AG04449 (cell line): ENCODE data around the gene PLD1.
A peak's percentile ranks its signal among the peaks of the same experiment; 100 is the strongest.

Source experiments
- CTCF ChIA-PET: fragments of 350-600 bp; formaldehyde crosslinking; extraction: SDS; loops from one replicate; lab custom pipeline; 2021; ENCODE audit warnings: antibody characterized with exemption; lab: Yijun Ruan, JAX
- POLR2A ChIA-PET: fragments of 400-600, 350-600 bp; formaldehyde crosslinking; extraction: SDS; loops from one replicate; lab custom pipeline; 2020; ENCODE audit warnings: antibody characterized with exemption, inconsistent platforms; lab: Yijun Ruan, JAX
- DNase-seq: peaks from one replicate; pipeline ENCODE4 v3.0.0-alpha.2; 2010; ENCODE audit warnings: low read depth, low spot score
- H3K4me3 ChIP-seq: 2 replicates; pipeline ENCODE4 v1.5.1; 2011; ENCODE audit warnings: low read depth, mild to moderate bottlenecking, control low read depth, low read length
- CTCF ChIP-seq: IDR thresholded peaks from one replicate; pipeline ENCODE4 v1.5.1; 2011; ENCODE audit warnings: mild to moderate bottlenecking, moderate library complexity, low read length, control low read depth, inconsistent platforms; ENCODE audit not compliant: insufficient read depth; ENCODE audit errors: missing control alignments

PLD1 gene

GRCh38 chr3:171652932-171653331 is 157.4 kb downstream of the PLD1 start:
- ChIA-PET POLR2A (no interaction called here), CTCF (interaction anchor here (1.9 to 12.9 kb wide), 2 partner anchors 8 to 120 kb away, joined by 10 to 115 read pairs; no protein-coding TSS in a partner anchor)
- TF ChIP-seq CTCF: no peak

DNA sequence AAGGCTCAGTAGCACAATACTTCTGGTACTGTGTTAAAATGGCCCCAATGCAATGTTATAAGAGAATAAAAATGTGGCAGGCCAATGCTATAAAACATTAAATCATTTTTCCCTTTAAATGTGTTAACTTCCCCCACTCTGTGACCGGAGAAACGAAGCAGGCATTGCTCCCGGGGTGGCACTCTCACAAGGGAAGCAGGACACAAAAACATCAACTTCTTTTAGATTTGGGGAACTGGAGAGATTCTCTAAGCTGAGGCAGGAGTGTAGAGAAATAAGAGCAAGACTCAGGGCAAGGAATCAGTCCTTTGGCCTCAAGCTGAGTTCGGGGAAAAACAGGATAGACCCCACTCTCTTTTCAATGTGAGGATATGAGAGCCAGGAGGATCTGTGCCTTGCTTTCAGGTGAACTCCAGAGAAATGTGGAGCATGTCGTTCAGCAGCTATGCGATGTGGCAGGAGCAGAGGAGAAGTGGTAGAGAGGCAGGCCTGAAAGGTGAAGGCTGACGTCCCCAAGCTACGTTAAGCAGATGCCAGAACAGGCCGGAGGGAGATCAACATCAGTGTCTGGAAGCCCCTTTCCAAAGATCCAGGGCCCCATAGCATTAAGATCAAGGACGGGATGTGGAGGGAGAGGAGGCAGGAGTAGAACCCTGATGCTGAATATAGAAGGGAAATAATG is 160.2 kb downstream of the PLD1 start:
- ChIA-PET POLR2A (no interaction called here), CTCF (interaction anchor here (1.1 to 12.9 kb wide), 7 partner anchors 9 to 827 kb away, joined by 3 to 115 read pairs (median 10); no protein-coding TSS in a partner anchor)
- H3K4me3 ChIP-seq: no peak overlapping the region
- DNase-seq: no peak
- TF ChIP-seq CTCF: no peak

More at GRCh38 chr3:171652932-171653331, 157.4 kb downstream of the PLD1 start:
- DNase-seq: no peak
- no peak overlapping the region for H3K4me3 ChIP-seq

GRCh38 chr3:171649267-171649666 is 161.0 kb downstream of the PLD1 start:
- no peak for TF ChIP-seq CTCF
- DNase-seq: no peak
- ChIA-PET POLR2A (interaction anchor here (0.7 kb wide), 1 partner anchor 146 kb away, joined by 3 read pairs; no protein-coding TSS in a partner anchor), CTCF (interaction anchor here (1.8 to 12.9 kb wide), 6 partner anchors 9 to 184 kb away, joined by 7 to 115 read pairs (median 12); no protein-coding TSS in a partner anchor)
- no peak overlapping the region for H3K4me3 ChIP-seq

DNA sequence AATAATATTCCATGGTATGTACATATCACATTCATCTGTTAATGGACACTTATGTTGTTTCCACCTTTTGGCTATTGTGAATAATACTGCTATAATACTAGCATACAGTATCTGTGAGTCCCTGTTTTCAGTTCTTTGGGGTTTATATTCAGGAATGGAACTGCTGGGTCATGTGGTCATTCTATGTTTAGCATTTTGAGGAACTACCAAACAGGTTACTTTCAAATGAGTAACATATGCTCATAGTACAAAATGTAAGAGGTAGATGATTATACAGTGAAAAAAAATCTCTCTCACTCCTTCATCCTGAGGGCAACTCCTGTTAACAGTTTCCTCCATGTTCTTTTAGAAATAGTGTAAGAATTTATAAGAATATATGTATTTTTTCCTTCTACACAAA is 162.2 kb downstream of the PLD1 start:
- ChIA-PET CTCF (interaction anchor here (4.7 to 12.9 kb wide), 2 partner anchors 10 to 125 kb away, joined by 54 to 115 read pairs; no protein-coding TSS in a partner anchor), POLR2A (no interaction called here)
- no peak overlapping the region for H3K4me3 ChIP-seq
- no peak for DNase-seq
- TF ChIP-seq CTCF: no peak

- TF ChIP-seq CTCF: peak; percentile 37
- ChIA-PET POLR2A (interaction anchor here (0.6 kb wide), 1 partner anchor 225 kb away, joined by 5 read pairs; no protein-coding TSS in a partner anchor), CTCF (interaction anchor here (0.8 to 4.8 kb wide), 27 partner anchors 7 to 1026 kb away, joined by 3 to 173 read pairs (median 4); partner anchors contain the start of gene PLD1)
- peak; percentile 46 for DNase-seq
- no peak overlapping the region for H3K4me3 ChIP-seq
These were observed 163.7 kb downstream of the PLD1 start for GRCh38 chr3:171646357-171647133.

DNA sequence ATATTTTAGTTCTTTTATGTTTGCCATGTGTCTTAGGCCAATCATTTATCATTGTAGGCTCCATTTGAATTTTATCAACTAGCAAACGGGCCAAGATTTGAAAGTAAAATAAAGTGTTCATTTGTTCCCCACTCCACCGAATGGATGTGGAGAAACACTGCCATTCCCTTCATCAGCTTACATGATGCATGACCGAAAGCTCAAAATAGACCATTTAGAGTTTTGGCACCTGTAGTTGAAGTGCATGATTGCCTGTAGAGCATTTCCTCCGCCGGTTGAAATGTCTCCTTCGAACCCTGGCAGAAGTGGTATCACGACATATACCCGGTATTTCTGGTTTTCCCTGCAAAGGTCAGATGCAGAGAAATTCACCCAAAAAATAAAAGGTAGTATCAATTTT is 165.6 kb downstream of the PLD1 start:
- POLR2A ChIA-PET: no interaction called here

More for the DNA sequence above, 165.6 kb downstream of the PLD1 start:
- H3K4me3 ChIP-seq: no peak overlapping the region
- no peak for DNase-seq
- CTCF ChIA-PET: interaction anchor here (0.9 to 4.8 kb wide), 14 partner anchors 9 to 833 kb away, joined by 3 to 173 read pairs (median 7); partner anchors contain the start of gene PLD1
- TF ChIP-seq CTCF: no peak
